IPS DF 4.7 (cell line): ENCODE data around the gene PPP6C.
"Not testable (repeated sequence)": the region's sequence is repeated elsewhere in the genome, so short reads cannot be mapped to it uniquely, and the experiment has no call there.

Experiments used
- DNase-seq: peaks from one replicate; pipeline ENCODE4 v3.0.0-alpha.2; 2013; ENCODE audit warnings: low spot score; ENCODE audit errors: extremely low read depth

Gene PPP6C

GRCh38 chr9:125142560-125143376 lies 46.8 kb downstream of the PPP6C start:
- DNase-seq, result no peak

- no peak for DNase-seq
Measured at GRCh38 chr9:125141751-125142150, 47.9 kb downstream of the PPP6C start.

- no peak for DNase-seq
Measured at GRCh38 chr9:125141251-125141650, 48.4 kb downstream of the PPP6C start.

- DNase-seq, result no peak
Measured at GRCh38 chr9:125140576-125140975, 49.0 kb downstream of the PPP6C start.

- DNase-seq, result no peak
Measured at GRCh38 chr9:125137200-125137599, 52.4 kb downstream of the PPP6C start.

- no peak for DNase-seq
Measured at GRCh38 chr9:125134976-125135375, 54.6 kb downstream of the PPP6C start.

- DNase-seq, result no peak
Measured at GRCh38 chr9:125133403-125134329, 55.9 kb downstream of the PPP6C start.

- no peak for DNase-seq
Measured at GRCh38 chr9:125131778-125132177, 57.8 kb downstream of the PPP6C start.

GRCh38 chr9:125126019-125126746 lies 63.4 kb downstream of the PPP6C start:
- DNase-seq, result no peak

- DNase-seq, result no peak
Measured at GRCh38 chr9:125125523-125125922, 64.1 kb downstream of the PPP6C start.

- DNase-seq, result no peak
Measured at GRCh38 chr9:125121146-125121545, 68.5 kb downstream of the PPP6C start.

GRCh38 chr9:125119643-125120286 lies 69.8 kb downstream of the PPP6C start:
- no peak for DNase-seq

GRCh38 chr9:125118696-125119095 lies 70.9 kb downstream of the PPP6C start:
- not testable (repeated sequence) for DNase-seq

- DNase-seq, result not testable (repeated sequence)
Measured at GRCh38 chr9:125114503-125114902, 75.1 kb downstream of the PPP6C start.

GRCh38 chr9:125110464-125110863 lies 79.1 kb downstream of the PPP6C start:
- no peak for DNase-seq

GRCh38 chr9:125108541-125108940 lies 81.1 kb downstream of the PPP6C start:
- DNase-seq, result not testable (repeated sequence)

- DNase-seq, result no peak
Measured at GRCh38 chr9:125106285-125106893, 83.2 kb downstream of the PPP6C start.

- no peak for DNase-seq
Measured at GRCh38 chr9:125103770-125104460, 85.7 kb downstream of the PPP6C start.

- no peak for DNase-seq
Measured at GRCh38 chr9:125103021-125103420, 86.6 kb downstream of the PPP6C start.

GRCh38 chr9:125100822-125101221 lies 88.8 kb downstream of the PPP6C start:
- DNase-seq, result no peak
